Osteoblast (primary cell): ENCODE data around the gene ACOX1. TPM values are rescaled to one million over a fixed set of nuclear protein-coding genes. Genes with fewer than 3 reads are reported as not detected.

ENCODE experiments used
- DNase-seq: peaks from one replicate; pipeline ENCODE4 v3.0.0; 2011; ENCODE audit warnings: low spot score, mixed read lengths; ENCODE audit not compliant: insufficient read length; ENCODE audit errors: missing footprints
- H2AFZ ChIP-seq: 2 replicates; pipeline ENCODE4 v1.6.0; 2011; ENCODE audit warnings: mild to moderate bottlenecking, low read length
- H3K27ac ChIP-seq: 2 replicates; pipeline ENCODE4 v1.5.1; 2011; ENCODE audit warnings: mild to moderate bottlenecking, low read depth, low read length, moderate library complexity
- H3K27me3 ChIP-seq: 2 replicates; pipeline ENCODE4 v1.6.0; 2012; ENCODE audit warnings: mild to moderate bottlenecking, control low read depth, inconsistent platforms, low read length, moderate library complexity; ENCODE audit not compliant: insufficient read depth
- H3K36me3 ChIP-seq: 2 replicates; pipeline ENCODE4 v1.5.1; 2011; ENCODE audit warnings: mild to moderate bottlenecking, low read length, control low read depth, moderate library complexity; ENCODE audit not compliant: insufficient read depth
- H3K4me1 ChIP-seq: 2 replicates; pipeline ENCODE4 v1.5.1; 2011; ENCODE audit warnings: mild to moderate bottlenecking, low read length, control low read depth, moderate library complexity; ENCODE audit not compliant: insufficient read depth
- H3K4me2 ChIP-seq: 2 replicates; pipeline ENCODE4 v1.6.0; 2011; ENCODE audit warnings: mild to moderate bottlenecking, low read length; ENCODE audit not compliant: insufficient read depth
- H3K4me3 ChIP-seq: fragments of 200-600 bp; sonication (generic); 3 replicates; pipeline ENCODE4 v1.5.1; 2012; ENCODE audit warnings: mild to moderate bottlenecking, low read length, inconsistent platforms; ENCODE audit not compliant: insufficient read depth
- H3K79me2 ChIP-seq: 2 replicates; pipeline ENCODE4 v1.6.0; 2012; ENCODE audit warnings: mild to moderate bottlenecking, low read length, control low read depth, inconsistent platforms; ENCODE audit not compliant: insufficient read depth
- H3K9me3 ChIP-seq: 2 replicates; pipeline ENCODE4 v1.5.1; 2011; ENCODE audit warnings: low read depth, low read length, control low read depth
- H4K20me1 ChIP-seq: 2 replicates; pipeline ENCODE4 v1.6.0; 2012; ENCODE audit warnings: mild to moderate bottlenecking, low read length, control low read depth; ENCODE audit not compliant: insufficient read depth
- CTCF ChIP-seq: IDR thresholded peaks from 2 replicates; pipeline ENCODE4 v1.5.1; 2011; ENCODE audit warnings: mild to moderate bottlenecking, low read depth, low read length, moderate library complexity; ENCODE audit errors: extremely low read depth
- total RNA-seq: library from RNA; depleted of rRNA; stranded (reverse); fragments of >200 nt; gene quantifications from 2 replicates; pipeline ENCODE4 v1.2.3, GENCODE V29; 2012

The ACOX1 gene
- total RNA-seq, 1 donor = 59.4 TPM

GRCh38 chr17:75895370-75896155, 83.4 kb downstream of the ACOX1 start:
- H3K27ac ChIP-seq = no peak overlapping the region
- H3K4me2 ChIP-seq = peak overlapping the region; percentile 83
- H4K20me1 ChIP-seq = peaks cover 9% of the 10 kb centered on the region
- H2AFZ ChIP-seq = peak overlapping the region; percentile 52
- no peaks in the 10 kb centered on the region for H3K9me3 ChIP-seq
- no peaks in the 10 kb centered on the region for H3K27me3 ChIP-seq
- H3K4me1 ChIP-seq = peaks cover 6% of the 10 kb centered on the region
- H3K4me3 ChIP-seq = peak overlapping the region; percentile 82
- TF ChIP-seq CTCF = peak; percentile 38
- DNase-seq = peak; percentile 95
- H3K79me2 ChIP-seq = peaks cover 19% of the 10 kb centered on the region
- H3K36me3 ChIP-seq = peaks cover 37% of the 10 kb centered on the region

- Histone ChIP-seq H3K4me1 (peaks cover 6% of the 10 kb centered on the region), H3K79me2 (peaks cover 19% of the 10 kb centered on the region), H2AFZ (no peak overlapping the region), H4K20me1 (peaks cover 9% of the 10 kb centered on the region), H3K36me3 (peaks cover 35% of the 10 kb centered on the region), H3K4me2 (no peak overlapping the region), H3K27ac (no peak overlapping the region), H3K4me3 (no peak overlapping the region), H3K27me3 (no peaks in the 10 kb centered on the region), H3K9me3 (no peaks in the 10 kb centered on the region)
- no peak for TF ChIP-seq CTCF
- peak; percentile 48 for DNase-seq
Observed at GRCh38 chr17:75894049-75894733, 84.8 kb downstream of the ACOX1 start.

GRCh38 chr17:75893305-75894048, 85.5 kb downstream of the ACOX1 start:
- Histone ChIP-seq H3K4me1 (peaks cover 6% of the 10 kb centered on the region), H3K4me2 (no peak overlapping the region), H3K27me3 (no peaks in the 10 kb centered on the region), H2AFZ (no peak overlapping the region), H4K20me1 (peaks cover 9% of the 10 kb centered on the region), H3K36me3 (peaks cover 28% of the 10 kb centered on the region), H3K79me2 (peaks cover 19% of the 10 kb centered on the region), H3K27ac (no peak overlapping the region), H3K4me3 (no peak overlapping the region), H3K9me3 (no peaks in the 10 kb centered on the region)
- DNase-seq = peak; percentile 82
- TF ChIP-seq CTCF = no peak
